ENCODE data around the gene CPNE8. TPM values are rescaled to one million over a fixed set of nuclear protein-coding genes. Genes with fewer than 3 reads are reported as not detected.

CPNE8 gene
- total RNA-seq, 2 experiments from 2014 or later = 1.4 to 1.7 TPM

- CTCF ChIA-PET = no interaction called here
- H3K9me3 Mint-ChIP-seq = peaks cover 13% of the 10 kb centered on the region
Observed at GRCh38 chr12:38614171-38614570, 291.2 kb downstream of the CPNE8 start.

DNA sequence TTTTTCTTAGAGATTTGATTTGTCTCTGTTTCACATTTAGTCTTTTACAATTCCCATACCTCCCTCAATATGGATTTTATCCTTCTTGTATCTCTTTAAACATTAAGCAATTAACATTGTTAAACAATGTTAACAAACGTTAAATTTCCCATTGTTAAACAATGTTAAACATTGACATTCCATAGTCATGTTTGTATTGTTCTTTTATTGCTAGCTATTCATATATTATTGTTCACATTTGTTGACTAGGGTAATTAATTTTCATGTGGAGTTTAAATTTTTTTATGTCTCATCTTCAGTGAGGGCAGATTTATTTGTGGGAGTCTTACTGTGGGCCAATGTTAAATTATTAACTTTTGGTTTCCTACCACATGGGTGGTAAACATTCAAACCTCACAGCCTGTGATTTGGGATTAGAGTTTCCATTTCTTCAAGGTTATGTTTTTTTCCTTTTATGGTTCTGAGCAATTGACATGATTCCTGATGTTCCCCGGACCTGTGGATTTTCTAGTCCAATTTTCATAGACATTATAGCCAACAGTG, 294.5 kb downstream of the CPNE8 start:
- H3K27ac Mint-ChIP-seq = no peak overlapping the region
- H3K27me3 Mint-ChIP-seq = no peaks in the 10 kb centered on the region
- no peak for ATAC-seq
- H3K36me3 Mint-ChIP-seq (ENCODE audit: low read depth) = no peaks in the 10 kb centered on the region
- H3K9me3 Mint-ChIP-seq = peaks cover 12% of the 10 kb centered on the region
- intact Hi-C loops (cut with micrococcal nuclease) = no loop called here
- H3K4me3 Mint-ChIP-seq = no peak overlapping the region
- DNase-seq = no peak
- H3K4me1 Mint-ChIP-seq (ENCODE audit: low read depth) = no peaks in the 10 kb centered on the region
- ChIA-PET CTCF (no interaction called here), POLR2A (no interaction called here)
- TF ChIP-seq, protein P1, sequence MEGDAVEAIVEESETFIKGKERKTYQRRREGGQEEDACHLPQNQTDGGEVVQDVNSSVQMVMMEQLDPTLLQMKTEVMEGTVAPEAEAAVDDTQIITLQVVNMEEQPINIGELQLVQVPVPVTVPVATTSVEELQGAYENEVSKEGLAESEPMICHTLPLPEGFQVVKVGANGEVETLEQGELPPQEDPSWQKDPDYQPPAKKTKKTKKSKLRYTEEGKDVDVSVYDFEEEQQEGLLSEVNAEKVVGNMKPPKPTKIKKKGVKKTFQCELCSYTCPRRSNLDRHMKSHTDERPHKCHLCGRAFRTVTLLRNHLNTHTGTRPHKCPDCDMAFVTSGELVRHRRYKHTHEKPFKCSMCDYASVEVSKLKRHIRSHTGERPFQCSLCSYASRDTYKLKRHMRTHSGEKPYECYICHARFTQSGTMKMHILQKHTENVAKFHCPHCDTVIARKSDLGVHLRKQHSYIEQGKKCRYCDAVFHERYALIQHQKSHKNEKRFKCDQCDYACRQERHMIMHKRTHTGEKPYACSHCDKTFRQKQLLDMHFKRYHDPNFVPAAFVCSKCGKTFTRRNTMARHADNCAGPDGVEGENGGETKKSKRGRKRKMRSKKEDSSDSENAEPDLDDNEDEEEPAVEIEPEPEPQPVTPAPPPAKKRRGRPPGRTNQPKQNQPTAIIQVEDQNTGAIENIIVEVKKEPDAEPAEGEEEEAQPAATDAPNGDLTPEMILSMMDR (IDR thresholded peaks at IDR 0.05) = no peak

More at GRCh38 chr12:38614171-38614570, 291.2 kb downstream of the CPNE8 start:
- Mint-ChIP-seq H3K27me3 (no peaks in the 10 kb centered on the region), H3K4me1 (ENCODE audit: low read depth) (no peaks in the 10 kb centered on the region), H3K4me3 (no peak overlapping the region), H3K27ac (no peak overlapping the region), H3K36me3 (ENCODE audit: low read depth) (no peaks in the 10 kb centered on the region)
- no peak for ATAC-seq
- DNase-seq = no peak
- TF ChIP-seq, protein P1 (IDR thresholded peaks at IDR 0.05) = no peak
- POLR2A ChIA-PET = no interaction called here
- intact Hi-C loops (cut with micrococcal nuclease) = no loop called here

DNA sequence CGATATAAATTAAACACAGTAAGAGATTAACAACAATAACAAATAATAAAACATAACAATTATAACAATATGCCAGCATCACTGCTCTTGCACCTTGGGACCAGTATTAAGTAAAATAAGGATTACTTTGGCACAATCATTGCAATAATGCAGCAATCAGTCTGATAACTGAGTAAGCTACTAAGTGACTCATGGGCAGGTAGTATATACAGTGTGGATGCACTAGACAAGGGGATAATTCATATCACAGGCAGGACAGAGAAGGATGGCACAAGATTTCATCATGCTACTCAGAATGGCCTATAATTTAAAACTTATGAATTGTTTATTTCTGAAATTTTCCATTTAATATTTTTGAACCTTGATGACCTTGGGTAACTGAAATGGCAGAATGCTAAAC, 298.1 kb downstream of the CPNE8 start:
- no peaks in the 10 kb centered on the region for H3K36me3 Mint-ChIP-seq (ENCODE audit: low read depth)
- TF ChIP-seq, protein P1 (IDR thresholded peaks at IDR 0.05) = no peak
- no peaks in the 10 kb centered on the region for H3K4me1 Mint-ChIP-seq (ENCODE audit: low read depth)
- intact Hi-C loops (cut with micrococcal nuclease) = no loop called here
- no peak overlapping the region for H3K27ac Mint-ChIP-seq
- DNase-seq (no peak), ATAC-seq (no peak)
- no peaks in the 10 kb centered on the region for H3K27me3 Mint-ChIP-seq
- CTCF ChIA-PET = no interaction called here
- H3K9me3 Mint-ChIP-seq = peaks cover 4% of the 10 kb centered on the region
- no peak overlapping the region for H3K4me3 Mint-ChIP-seq
- POLR2A ChIA-PET = no interaction called here

Data from activated CD8-positive, alpha-beta T cell treated with anti-CD3 and anti-CD28 coated beads for 36 hours (primary cell).